SKM-1 (cell line): ENCODE data around the gene PLCD3.

Experiments used
- DNase-seq: peaks from one replicate; lab custom pipeline; 2025; ENCODE audit not compliant: unreplicated experiment; lab: John Stamatoyannopoulos, UW

The PLCD3 gene

GRCh38 chr17:45120558-45120957 is 11.8 kb downstream of the PLCD3 start:
- no peak for DNase-seq

DNA sequence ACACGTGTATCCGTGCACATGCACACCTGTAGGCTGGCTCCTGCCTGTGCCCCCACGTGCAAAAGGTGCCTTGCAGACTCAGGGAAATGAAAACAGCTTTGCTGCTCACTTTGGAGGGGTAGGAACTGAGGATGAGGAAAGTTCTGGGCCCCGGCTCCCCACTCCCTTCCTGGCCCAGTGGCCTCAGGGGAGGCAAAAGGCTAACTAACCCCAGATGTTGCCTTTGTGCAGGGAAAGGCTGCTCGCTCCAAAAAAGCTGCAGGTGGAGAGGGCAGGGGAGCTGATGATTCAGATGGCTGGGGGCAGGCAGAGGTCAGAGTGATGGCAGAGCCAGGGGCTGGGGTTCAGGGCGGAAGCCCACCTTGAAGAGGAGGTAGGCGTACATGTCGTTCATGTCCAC is 12.4 kb downstream of the PLCD3 start:
- no peak for DNase-seq

DNA sequence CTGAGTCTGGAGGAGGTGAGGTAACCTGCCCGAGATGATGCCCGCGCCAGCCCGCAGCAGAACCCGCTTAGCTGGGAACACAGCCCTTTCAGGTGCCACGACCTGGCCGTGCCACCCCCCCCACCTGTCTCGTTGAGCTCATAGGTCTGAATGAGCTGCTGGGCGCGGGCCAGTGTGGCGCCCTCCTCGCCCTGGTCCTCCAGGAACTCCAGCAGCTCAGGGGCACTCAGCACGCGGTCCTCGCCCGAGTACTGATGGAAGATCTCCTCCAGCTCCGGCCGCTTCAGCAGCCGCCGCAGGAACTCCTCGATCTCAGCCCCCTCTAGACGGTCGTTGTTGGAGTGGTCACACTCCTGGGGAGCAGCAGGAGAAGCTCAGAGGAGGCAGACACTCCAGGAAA is 13.6 kb downstream of the PLCD3 start:
- no peak for DNase-seq

DNA sequence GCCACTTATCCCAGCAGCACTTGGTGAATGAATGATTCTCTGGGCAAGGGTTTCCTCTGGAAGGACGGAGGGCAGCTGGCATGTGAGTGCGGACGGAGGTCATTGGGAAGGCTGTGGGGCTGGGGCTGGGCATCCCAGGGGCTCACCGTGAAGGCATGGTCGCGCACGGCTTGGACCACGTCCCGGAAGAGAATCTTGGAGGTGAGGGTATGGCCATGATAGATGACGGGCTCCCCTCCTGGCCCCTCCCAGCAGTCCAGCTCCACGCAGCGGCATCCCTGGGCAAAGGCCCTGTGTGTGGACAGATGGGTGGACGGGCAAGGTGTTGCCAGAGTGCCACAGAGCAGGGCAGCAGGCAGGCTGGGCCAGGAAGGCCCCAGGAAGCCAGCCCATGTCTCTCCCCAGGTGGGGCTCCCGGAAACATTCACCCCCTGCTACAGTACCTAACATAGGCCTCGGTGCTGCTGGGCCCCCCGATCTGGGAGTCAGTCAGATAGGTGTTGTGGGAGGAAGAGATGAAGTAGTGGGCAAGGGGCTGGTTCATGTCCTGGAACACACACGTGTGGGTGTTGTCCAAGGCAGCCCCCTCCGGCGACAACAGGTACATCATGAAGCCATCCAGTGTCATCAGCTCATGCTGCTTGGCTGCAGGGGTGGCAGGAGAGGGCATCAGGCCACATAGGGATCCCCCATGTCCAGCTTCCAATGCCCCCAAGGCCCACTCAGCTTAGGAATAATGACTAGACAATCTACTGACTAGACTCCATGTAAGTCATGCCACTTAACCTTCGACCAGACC is 14.3 kb downstream of the PLCD3 start:
- DNase-seq: no peak

- DNase-seq: no peak
Measured at GRCh38 chr17:45117334-45117733, 15.0 kb downstream of the PLCD3 start.

DNA sequence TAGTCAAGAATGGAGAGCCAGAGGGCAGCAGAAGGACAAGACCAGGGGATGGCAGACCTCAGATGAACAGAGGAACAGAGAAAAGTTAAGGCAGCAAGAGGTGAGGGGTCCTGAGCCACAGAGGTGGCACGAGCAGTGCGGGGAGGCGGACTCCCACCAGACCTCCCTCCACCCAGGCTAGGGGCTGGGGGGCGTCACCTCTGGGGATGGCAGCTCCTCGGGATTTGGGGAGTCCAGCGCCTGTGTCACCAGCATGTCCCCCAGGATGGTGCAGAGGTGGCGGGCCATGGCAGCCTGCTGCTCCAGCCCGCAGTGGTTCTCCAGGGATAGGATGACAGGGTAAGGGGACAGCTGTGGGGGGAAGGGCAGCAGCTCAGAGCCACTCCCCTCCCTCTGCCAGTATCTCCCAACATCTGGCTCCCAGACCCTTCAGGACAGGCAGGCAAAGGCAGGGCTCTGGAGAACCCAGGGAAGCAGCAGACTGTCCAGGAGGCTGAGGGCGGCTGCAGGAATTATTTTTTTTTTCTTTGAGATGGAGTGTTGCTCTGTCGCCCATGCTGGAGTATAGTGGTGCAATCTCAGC is 15.8 kb downstream of the PLCD3 start:
- DNase-seq: no peak

GRCh38 chr17:45115871-45116270 is 16.4 kb downstream of the PLCD3 start:
- DNase-seq: no peak

DNA sequence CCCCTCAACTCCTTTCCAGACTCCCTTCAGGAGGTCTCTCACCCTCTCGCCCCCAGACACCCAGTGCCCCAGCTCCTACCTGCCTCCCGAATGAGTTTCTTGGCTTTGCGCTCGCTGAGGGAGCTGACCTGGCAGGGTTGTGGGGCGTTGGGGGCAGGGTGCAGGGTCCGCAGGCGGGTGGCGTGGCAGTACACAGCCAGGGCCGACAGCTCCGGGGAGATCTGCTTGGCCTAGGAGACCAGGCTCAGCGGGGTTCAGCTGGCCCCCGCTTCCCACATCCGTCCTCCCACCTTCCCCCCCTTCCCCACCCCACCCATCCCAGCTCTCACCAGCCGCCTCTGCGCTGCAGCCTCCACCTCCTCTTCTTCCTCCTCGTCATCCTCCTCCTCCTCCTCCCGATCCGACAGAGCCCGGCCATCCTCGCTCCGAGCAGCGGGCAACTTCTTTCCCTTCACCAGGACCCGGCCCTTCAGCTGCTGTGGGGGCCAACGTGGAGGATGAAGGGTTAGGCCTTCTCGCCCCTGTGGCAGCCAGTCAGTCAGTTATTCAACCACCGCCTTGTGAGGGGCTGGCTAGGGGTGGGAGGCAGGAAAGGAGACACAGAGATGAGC is 17.2 kb downstream of the PLCD3 start:
- no peak for DNase-seq

GRCh38 chr17:45114117-45114932 is 18.0 kb downstream of the PLCD3 start:
- DNase-seq: no peak

- DNase-seq: no peak
Measured at GRCh38 chr17:45113424-45113754, 18.9 kb downstream of the PLCD3 start.

DNA sequence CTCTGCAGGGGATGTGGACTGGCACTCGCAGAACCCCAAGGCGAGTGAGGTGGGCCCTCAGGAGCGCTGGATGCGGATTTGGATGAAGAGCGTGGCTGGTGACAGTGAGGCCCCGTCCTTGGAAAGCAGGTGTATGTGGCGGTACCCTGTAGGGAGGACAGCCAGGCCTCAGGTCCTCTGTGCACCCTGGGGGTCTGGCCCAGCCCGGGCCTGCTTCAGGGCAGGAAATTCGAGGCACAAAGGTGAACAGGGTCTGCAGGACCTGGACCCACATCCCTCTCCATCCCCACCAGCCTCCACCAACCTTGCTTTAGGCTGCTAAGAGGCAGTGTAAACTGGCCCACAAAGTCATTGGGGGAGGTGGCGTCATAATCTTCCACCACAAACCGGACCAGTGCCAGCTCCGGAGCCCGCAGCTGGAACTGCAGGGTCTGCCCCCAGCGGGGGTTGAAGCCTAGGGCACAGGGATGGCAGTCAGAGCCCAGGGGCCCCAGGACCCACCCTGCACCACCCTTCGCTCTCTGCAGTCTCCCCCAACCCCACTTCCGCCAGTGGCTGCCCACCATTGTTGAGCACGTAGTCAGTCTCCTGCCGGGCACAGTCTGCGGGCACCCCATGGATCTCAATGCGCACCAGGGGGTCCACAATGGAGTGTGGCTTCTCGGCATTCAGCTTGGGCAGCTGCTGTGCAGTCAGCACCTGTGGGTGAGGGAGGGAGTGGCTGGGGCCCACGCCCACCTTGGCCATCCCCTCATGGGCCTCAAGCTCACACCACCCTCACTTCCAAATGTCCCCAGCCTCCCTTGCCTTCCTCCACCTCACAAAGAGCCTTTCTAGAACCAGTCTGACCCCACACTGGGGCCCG is 19.5 kb downstream of the PLCD3 start:
- DNase-seq: no peak

DNA sequence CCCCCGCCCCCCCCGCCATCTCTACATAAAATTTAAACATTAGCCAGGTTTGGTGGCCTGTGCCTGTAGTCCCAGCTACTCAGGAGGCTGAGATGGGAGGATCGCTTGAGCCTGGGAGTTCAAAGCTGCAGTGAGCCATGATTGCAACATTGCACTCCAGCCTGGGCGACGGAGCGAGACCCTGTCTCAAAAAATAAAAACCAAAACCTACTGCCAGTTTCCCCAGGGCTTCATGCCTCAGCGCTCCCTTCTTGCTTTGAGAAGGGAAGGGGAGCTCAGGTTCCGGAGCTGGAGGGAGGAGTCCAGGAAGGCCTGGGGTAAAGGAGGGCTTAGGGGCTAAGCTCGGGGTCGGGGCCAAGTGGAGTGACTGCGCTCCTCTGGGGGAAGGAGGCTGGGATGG is 20.5 kb downstream of the PLCD3 start:
- DNase-seq: no peak

DNA sequence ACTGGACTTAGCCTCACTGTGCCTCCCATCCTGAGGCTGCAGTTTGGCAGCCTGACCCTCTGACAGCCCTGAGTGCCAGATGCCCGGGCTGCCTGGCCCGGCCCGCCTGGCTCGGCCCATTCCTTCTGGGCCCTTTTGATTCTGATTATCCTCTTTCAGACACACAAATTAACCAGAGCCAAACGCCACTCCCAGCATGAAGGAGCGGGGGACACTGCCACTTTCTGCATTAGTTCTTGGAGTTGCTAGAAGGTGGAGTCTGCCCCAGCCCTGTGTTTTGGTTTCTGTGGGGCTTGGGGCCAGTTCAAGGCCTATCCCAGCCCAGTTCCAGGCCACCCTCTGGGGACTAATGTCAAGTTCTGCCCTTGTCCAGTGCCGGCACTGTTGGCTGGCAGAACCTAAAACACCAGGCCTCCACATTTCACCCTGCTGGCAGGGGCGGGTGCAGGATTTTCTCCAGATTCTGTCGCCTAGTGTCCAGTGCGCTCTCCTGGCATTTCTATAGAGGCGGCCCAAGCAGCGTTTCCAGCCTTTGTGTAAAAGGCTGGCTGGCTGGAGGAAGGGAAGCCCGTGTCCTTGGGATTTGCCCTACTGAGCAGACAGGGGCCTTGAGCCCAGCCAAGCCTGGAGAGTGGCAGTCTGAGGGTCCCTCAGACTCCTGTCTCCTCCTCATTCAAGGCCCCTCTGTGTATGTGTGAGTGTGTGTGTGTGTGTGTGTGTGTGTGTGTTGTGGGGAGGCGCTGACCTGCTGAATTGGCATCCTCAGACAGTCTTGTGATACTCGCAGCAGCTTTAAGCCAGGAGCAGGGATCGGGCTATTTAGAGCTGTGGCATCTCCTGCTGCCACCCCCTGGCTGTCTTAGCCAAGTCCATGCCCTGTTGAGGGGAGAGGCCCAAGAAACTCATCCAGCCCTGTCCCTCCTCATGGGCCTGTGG is 21.4 kb downstream of the PLCD3 start:
- DNase-seq: no peak

DNA sequence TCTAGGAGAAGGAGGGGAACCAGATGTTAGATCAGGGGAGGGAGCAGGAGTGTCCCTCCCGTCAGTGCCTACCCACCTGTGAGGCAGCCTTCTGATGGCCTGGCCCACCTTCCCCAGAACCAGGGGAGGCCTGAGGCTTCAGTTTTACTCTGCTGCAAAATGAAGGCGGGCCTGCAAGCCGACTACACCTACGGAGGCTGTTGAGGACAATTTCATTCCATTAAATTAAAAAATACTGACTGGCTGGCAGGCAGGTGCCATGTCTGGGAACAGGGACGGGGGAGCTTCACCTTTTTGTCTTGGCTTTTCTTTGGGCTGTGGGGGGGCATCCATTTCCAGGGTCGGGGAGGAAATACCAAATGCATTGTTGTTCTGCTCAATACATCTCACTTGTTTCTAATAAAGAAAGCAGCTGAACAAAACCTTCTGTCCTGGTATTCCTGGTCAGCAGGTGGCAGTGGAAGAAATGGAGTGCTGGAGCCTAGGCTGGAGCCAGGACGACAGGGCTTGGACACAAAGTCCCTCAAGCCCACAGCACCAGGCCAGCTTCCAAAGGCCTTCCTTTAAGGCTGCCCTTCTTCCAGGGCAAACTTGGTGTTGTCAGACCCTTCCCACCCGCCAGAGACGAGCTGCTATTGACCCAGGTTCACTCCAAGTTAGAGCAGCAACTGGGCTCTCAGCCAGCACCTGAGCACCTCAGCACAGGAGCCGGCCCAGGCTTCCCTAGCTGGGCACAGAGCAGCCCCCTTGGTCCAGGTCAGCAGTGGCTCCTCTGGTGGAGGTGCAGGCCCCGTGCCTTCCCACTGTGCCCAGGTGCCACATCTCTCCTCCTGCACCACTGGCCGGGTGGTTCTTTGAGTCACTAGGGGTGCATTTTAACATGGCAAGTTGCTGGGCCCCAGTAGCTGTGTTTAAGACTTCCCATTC is 23.5 kb downstream of the PLCD3 start:
- no peak for DNase-seq

DNA sequence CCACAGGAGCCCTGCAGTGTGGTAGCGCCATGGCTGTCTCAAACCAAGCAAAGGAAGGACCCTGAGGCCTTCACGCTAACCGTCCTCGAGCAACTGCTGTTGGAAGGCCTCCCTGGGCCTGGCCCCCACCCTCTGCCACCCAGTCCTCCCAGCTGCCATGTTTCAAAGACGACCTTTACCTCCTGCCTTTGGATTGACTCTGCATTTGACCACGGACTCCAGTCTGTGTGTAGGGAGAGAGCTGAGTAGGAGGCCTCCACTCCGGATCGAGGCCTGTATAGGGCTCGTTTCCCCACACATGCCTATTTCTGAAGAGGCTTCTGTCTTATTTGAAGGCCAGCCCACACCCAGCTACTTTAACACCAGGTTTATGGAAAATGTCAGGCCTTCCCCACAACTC is 24.3 kb downstream of the PLCD3 start:
- DNase-seq: no peak

GRCh38 chr17:45107293-45108010 is 24.9 kb downstream of the PLCD3 start:
- DNase-seq: no peak

GRCh38 chr17:45106582-45106981 is 25.7 kb downstream of the PLCD3 start:
- no peak for DNase-seq

DNA sequence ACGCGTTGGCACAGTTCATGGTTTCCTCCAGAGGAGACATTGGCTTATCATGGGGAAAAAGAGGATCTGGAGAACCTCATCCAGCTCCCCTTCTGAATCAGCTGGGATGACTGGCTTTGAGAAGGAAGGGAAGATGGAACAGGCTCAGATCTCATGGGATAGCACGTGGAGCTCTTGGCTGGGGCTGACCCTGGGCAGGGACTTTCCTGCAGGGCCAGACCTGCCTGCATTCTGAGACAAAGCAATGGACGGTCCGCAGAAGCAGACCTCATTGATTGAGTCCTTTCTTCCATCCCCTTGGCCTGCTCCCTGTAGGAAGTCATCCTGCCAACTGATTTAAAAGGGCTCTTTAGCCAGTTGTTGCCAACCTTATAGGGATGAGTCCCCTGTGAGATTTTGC is 26.2 kb downstream of the PLCD3 start:
- DNase-seq: no peak
